NAMALWA (cell line): Measurements from ENCODE around the gene GPRC5A.

Experiments used
- DNase-seq: peaks from one replicate; pipeline ENCODE4 v3.0.0-alpha.2; 2015; ENCODE audit warnings: low spot score

Gene GPRC5A

GRCh38 chr12:12885096-12885792 is 6.1 kb upstream of the GPRC5A start:
- no peak for DNase-seq

GRCh38 chr12:12887471-12887870 is 3.9 kb upstream of the GPRC5A start:
- DNase-seq = no peak

- no peak for DNase-seq
These were observed 1.7 kb upstream of the GPRC5A start for GRCh38 chr12:12889701-12890100.

- DNase-seq = no peak
These were observed 751 bp upstream of the GPRC5A start for GRCh38 chr12:12890543-12891079.

GRCh38 chr12:12891881-12892355 is 556 bp downstream of the GPRC5A start:
- no peak for DNase-seq

- DNase-seq = no peak
These were observed 1.3 kb downstream of the GPRC5A start for GRCh38 chr12:12892681-12893141.

- no peak for DNase-seq
These were observed 2.1 kb downstream of the GPRC5A start for GRCh38 chr12:12893438-12893837.

- DNase-seq = no peak
These were observed 4.9 kb downstream of the GPRC5A start for GRCh38 chr12:12896260-12896659.

- no peak for DNase-seq
These were observed 5.9 kb downstream of the GPRC5A start for GRCh38 chr12:12897302-12897701.

GRCh38 chr12:12898136-12898717 is 6.9 kb downstream of the GPRC5A start:
- DNase-seq = no peak

GRCh38 chr12:12898911-12899511 is 7.6 kb downstream of the GPRC5A start:
- DNase-seq = no peak

GRCh38 chr12:12899530-12900380 is 8.4 kb downstream of the GPRC5A start:
- DNase-seq = no peak

GRCh38 chr12:12900786-12901157 is 9.4 kb downstream of the GPRC5A start:
- DNase-seq = no peak

- no peak for DNase-seq
These were observed 9.9 kb downstream of the GPRC5A start for GRCh38 chr12:12901158-12901791.

GRCh38 chr12:12902036-12902435 is 10.7 kb downstream of the GPRC5A start:
- no peak for DNase-seq

- no peak for DNase-seq
These were observed 12.6 kb downstream of the GPRC5A start for GRCh38 chr12:12903642-12904609.

- no peak for DNase-seq
These were observed 16.2 kb downstream of the GPRC5A start for GRCh38 chr12:12907552-12907951.

GRCh38 chr12:12908252-12908651 is 16.9 kb downstream of the GPRC5A start:
- no peak for DNase-seq

- DNase-seq = no peak
These were observed 17.3 kb downstream of the GPRC5A start for GRCh38 chr12:12908711-12909110.

GRCh38 chr12:12909228-12909994 is 18.0 kb downstream of the GPRC5A start:
- peak; percentile 47 for DNase-seq
